Epidermal melanocyte (primary cell): ENCODE results near the gene ARFGAP3.

Source experiments
- DNase-seq: peaks from one replicate; pipeline ENCODE4 v3.0.0; 2011; ENCODE audit warnings: low spot score; ENCODE audit not compliant: insufficient read length

Gene ARFGAP3

DNA sequence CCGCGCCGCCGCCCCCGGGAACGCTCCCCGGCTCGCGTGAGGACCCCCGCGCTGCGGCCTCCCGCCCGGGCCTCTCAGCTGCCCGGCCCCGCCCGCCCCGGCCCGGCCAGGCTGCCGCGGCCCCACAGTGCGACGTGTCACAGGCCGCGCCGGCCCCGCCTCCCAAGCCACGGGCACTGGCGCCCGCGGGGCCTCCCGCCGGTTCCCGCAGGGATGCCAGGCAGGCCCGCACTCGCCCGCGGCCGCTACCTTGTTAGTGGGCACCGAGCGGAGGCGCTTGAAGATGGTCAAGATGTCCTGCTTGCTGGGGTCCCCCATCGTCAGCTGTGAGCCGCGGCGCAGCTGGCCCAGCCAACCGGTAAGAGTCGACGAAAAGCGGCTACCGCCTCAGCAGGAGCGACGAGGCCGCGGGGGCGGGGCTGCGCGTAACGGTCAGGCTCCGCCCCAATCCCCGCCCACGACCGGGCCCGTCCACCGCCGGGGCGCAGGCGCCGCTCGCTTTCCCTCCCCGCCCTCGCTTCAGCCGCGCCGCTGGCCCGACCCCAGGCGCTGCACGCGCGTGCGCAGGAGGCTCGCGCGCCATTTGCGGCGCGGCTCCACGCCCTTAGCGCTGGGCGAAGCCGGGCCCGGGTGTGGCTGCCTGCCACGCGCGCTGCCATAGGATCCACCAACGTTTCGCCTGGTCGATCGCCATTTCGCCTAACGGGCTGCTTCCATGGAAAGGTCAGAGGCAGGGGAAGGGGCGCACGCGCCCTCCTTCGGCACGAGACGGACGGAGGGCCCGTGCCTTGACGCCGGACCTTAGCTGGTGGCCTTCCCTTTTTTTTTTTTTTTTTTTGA lies at the start of gene ARFGAP3:
Gene ARFGAP3, minus strand, starts transcription at position 409 of the 840 bp plus-strand sequence. Its CDS starts 91 bp downstream, at position 318.
- DNase-seq: peak; percentile 94

DNA sequence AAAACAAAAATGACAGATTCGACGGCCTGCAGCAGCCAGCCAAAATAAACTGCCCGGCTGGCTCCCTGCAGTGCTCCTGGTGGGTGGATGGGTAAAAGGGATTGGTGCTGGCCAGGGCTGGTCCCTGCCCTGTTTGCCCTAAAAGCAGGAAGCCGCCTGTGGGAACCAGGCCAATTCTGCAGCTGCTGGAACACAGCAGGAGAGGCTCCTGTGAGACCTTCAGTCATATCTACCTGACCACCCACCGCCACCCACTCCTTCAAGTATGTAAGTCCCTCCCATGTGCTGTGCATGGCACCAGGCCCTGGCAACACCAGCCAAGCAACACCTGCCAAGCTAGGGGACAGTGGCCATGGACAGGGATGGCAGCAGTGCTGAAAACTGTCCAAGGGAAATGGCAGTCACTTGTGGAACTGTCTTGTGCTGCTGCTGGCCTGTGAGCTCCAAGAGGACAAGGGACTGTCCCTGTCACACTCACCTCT lies 48.7 kb upstream of the ARFGAP3 start:
- DNase-seq: no peak

DNA sequence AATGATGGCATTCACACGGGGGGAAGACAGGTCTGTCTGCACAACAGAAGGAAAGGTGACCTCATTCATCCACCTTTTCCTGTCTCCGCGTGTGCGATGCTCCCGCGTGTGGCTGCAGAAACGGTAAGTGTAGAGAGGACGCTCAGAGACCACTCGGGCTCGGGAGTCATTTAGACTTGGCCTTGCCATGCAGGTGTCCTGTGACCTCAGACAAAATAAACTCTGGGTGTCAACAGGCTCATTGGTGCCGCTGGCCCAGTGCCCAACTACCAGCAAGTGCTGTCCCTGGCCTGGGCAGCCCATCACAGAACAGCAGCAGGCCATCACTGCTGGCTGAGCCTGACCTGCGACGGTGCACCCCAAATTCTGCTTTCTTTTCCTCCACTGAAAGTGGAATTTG lies 48.1 kb upstream of the ARFGAP3 start:
- no peak for DNase-seq

GRCh38 chr22:42904050-42904449 lies 47.0 kb upstream of the ARFGAP3 start:
- DNase-seq: no peak

GRCh38 chr22:42902875-42903510 lies 45.9 kb upstream of the ARFGAP3 start:
- DNase-seq: no peak

GRCh38 chr22:42901790-42902508 lies 44.9 kb upstream of the ARFGAP3 start:
- DNase-seq: no peak

GRCh38 chr22:42897960-42898359 lies 40.9 kb upstream of the ARFGAP3 start:
- DNase-seq: no peak

DNA sequence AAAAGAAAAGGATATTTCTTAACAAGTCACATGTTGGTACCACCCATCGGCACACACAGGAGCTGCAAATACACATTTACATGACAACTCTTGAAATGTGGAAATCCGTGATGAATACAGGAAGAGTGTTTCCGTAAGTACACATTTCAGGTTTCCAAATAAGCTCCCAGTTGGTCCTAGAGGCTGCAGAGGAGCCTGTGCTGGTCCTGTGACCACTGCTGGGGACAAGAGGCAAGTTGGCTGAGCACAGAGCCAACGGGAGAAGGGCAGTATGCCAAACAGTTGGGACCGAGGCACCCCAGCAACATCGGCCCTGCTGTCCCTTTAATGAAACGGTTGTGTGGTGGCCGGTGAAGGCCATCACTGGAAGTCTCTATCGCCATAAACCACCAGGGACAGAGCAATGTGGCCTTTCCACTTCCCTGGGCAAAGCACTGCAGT lies 38.5 kb upstream of the ARFGAP3 start:
- DNase-seq: no peak

GRCh38 chr22:42895087-42895486 lies 38.0 kb upstream of the ARFGAP3 start:
- no peak for DNase-seq

DNA sequence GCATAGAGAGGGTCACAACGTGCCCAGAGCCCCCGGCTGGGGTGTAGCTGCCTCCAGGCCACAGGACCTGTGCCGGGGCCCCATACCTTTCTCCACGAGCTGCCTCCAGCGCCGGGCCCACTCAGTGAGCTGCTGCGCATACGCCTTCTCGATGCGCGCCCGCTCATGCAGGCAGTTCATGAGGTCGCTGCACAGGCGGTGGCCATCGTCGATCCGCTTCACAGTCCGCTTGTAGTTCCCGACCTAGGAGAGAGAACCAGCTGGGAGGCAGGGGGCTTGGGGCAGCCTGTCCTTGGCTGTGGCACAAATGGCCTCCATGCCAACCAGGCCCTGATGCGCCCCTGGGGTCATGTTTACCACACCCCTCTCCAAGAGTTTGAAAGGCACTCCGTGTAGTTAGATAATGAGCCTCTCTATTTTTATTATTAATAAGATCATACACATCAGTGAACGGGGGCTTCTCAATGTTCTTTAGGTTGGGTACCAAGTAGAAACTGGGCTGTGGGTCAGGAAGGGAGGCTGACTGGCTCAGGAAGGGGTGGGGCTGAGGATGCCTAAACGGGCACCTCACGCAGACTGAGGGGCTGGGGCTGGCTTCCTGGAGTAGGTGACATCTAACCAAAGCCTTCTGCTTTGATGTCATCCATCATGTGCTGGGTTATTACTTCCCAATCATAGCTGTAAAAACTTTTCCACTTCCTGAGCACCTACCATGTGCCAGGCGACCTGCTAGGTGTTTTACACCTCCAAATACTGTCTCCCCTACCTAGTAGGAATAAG lies 36.5 kb upstream of the ARFGAP3 start:
- no peak for DNase-seq

DNA sequence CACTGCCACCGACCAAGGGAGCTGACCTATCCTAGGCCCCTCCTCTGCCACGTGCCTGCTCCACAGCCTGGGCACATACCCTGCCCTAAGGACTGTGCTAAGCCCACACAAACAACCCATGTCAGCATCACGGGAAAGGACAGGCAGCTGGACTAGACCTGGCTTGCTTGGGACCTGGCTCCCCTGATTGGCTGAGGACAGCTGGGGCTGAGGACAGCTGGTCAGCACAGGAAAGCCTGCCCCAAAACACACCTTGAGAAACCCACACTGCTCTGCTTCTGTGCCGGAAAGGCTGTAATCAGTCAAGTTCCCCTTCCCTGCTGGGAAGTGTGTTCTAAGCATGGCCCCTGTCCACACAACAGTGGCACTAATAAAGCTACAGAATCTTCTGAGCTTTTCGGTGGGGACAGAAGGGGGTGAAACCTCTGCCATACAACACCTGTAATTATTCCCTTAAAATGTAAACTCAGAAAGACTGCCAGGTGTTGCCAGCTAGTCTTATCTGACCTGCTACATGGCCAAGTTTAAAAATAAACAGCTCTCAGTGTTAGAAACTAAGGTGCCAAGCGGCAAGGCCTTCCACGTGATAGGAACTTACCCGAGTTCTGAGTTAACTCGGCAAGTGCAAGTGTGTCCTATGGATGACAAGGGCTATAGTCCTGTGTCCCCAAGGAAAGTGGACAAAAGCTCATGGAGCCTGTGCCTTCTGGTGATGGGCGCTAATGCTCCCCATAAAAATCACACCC lies 35.7 kb upstream of the ARFGAP3 start:
- DNase-seq: no peak

DNA sequence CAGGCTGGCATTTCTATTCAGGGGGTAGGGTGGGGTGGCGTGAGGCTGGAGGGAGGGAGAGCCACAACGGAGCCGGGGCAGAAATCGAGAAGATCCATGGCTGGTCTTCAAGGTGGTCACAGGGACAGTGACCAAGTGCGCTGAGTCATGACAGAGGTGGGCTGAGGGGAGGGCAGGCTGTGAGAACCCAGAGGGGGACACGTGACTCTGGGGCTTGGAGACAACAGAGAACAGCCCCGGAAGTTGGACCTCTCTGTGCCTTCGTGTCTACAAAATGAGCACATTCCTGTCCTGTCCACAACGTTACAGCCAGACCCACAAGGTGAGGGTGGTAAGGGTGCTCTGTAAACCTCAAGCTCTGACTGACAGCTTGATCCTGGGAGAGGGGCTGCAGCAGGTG lies 35.1 kb upstream of the ARFGAP3 start:
- DNase-seq: no peak

DNA sequence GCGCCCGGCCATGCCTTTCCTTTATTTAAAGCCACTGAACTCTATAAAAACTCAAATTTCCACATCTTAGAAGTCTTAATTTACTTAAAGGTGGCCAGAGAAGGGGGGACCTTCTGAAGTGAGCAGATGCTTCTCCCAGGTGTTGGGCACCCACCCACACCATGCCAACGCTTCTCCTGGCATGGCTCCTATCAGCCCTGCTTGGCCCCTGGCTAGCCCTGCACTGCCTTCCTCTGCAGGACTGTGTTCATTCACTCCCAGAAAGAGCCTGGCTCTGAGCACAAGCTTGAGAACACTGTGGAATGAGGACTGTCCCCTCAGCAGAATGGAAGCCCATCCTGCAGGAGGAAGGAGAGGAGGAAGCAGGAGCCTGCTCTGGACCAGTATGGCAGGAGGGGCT lies 34.6 kb upstream of the ARFGAP3 start:
- DNase-seq: no peak

DNA sequence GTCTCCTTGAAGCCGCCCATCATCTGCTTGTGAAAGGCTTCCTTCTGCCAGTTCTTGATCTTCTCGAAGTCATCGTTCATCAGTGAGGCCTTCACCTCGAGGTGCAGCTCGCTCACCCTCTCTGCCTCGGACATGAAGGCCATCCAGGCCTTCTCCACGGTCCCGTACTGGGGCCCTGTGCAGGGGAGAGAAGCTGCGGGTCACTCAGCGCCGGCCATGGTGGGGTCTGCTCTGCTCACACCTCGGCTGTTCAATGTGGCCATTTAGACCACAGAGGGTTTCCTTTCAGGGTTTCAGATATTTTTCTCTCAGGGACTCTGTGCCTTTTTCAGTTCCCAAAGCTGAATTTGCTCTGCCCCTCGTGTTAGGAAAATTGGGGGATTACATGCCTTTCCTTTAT lies 33.9 kb upstream of the ARFGAP3 start:
- no peak for DNase-seq

GRCh38 chr22:42889304-42889703 lies 32.2 kb upstream of the ARFGAP3 start:
- DNase-seq: peak; percentile 53

DNA sequence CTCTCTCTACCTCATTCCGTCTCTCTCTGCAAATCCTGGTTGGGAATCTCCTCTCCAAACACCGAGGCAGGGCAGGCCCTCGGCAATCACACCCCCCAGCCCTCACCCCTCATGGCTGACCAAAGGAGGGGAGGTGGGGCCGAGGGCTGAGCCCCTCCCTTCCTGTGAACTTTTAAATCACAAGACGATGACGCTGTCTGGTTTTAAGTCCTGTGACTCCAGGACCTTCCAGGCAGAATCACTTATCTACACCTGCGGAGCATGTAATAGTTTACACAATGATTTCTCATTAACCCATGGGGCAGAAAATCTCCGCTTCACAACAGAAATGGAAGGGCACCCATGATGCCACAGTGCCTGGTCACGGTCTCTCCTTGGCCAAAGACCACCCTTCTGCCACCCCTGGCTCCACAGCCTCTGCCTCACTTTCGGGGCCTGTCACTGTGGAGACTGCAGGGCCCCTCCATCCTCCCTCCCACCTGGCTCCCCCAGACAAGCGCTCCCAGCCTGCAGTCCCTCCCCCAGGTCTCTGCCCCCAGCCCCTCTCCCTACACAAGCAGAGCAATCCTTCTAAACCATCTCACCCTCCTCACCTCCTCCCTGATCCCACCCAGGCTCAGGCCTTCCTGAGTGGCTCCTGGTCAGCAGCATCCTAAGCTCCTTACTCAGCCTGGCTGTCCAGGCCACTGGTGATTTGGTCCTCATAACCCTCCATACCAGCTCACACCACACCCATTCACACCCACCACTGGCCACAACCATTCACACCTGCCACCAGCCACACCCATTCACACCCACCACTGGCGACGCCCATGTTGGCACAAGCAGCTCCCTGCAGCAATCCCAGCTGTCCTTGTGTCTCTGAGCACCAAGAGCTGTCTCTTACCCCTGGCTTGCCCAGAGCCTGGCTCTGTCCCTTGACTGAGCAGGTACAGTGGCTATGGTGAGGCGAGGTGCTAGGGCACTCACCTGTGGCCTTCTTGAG lies 30.7 kb upstream of the ARFGAP3 start:
- DNase-seq: no peak

- no peak for DNase-seq
Measured at GRCh38 chr22:42887120-42887519, 30.0 kb upstream of the ARFGAP3 start.

- DNase-seq: no peak
Measured at GRCh38 chr22:42885446-42885845, 28.4 kb upstream of the ARFGAP3 start.

GRCh38 chr22:42884616-42885375 lies 27.7 kb upstream of the ARFGAP3 start:
- DNase-seq: no peak
